HG02943 (cell line): ENCODE measurements around the gene TMEM31.
A peak's percentile ranks its signal among the peaks of the same experiment; 100 is the strongest.

ENCODE experiments used
- ATAC-seq: cut with Tn5 transposase; IDR thresholded peaks from one replicate; pipeline ENCODE4 v1.9.1; 2021; ENCODE audit warnings: mild to moderate bottlenecking, low read depth, moderate library complexity; ENCODE audit not compliant: unreplicated experiment

TMEM31 gene

GRCh38 chrX:103710609-103711008, at the start of gene TMEM31:
TMEM31 (plus strand) TSS chrX:103710909; CDS start chrX:103712259, 1,350 bp downstream.
- ATAC-seq: no peak

- no peak for ATAC-seq
These were observed 46.5 kb upstream of the TMEM31 start for GRCh38 chrX:103663981-103664762.

GRCh38 chrX:103666202-103667107, 44.3 kb upstream of the TMEM31 start:
- ATAC-seq: no peak

GRCh38 chrX:103669745-103670144, 41.0 kb upstream of the TMEM31 start:
- no peak for ATAC-seq

GRCh38 chrX:103674531-103675454, 35.9 kb upstream of the TMEM31 start:
- no peak for ATAC-seq

- no peak for ATAC-seq
These were observed 32.3 kb upstream of the TMEM31 start for GRCh38 chrX:103678199-103678993.

- ATAC-seq: no peak
These were observed 29.3 kb upstream of the TMEM31 start for GRCh38 chrX:103681443-103681842.

- ATAC-seq: no peak
These were observed 25.3 kb upstream of the TMEM31 start for GRCh38 chrX:103685396-103685795.

- peak; percentile 91 for ATAC-seq
These were observed 24.3 kb upstream of the TMEM31 start, which contains the start of gene MORF4L2 for GRCh38 chrX:103686199-103687072. MORF4L2 (minus strand) TSS chrX:103686699; CDS start chrX:103677027, 9,672 bp downstream.

GRCh38 chrX:103687073-103687695, 23.5 kb upstream of the TMEM31 start:
- peak; percentile 55 for ATAC-seq

- no peak for ATAC-seq
These were observed 23.0 kb upstream of the TMEM31 start for GRCh38 chrX:103687696-103688201.

- no peak for ATAC-seq
These were observed 21.8 kb upstream of the TMEM31 start for GRCh38 chrX:103688946-103689345.

- ATAC-seq: no peak
These were observed 19.6 kb upstream of the TMEM31 start for GRCh38 chrX:103691059-103691458.

- no peak for ATAC-seq
These were observed 13.0 kb upstream of the TMEM31 start for GRCh38 chrX:103697687-103698086.

GRCh38 chrX:103699243-103699642, 11.5 kb upstream of the TMEM31 start:
- ATAC-seq: no peak

- no peak for ATAC-seq
These were observed 5.8 kb upstream of the TMEM31 start for GRCh38 chrX:103704863-103705262.

GRCh38 chrX:103716962-103717361, 6.3 kb downstream of the TMEM31 start:
- ATAC-seq: no peak

- no peak for ATAC-seq
These were observed 7.4 kb downstream of the TMEM31 start for GRCh38 chrX:103718120-103718519.
